ENCODE data around the gene IFNAR1.

DNA sequence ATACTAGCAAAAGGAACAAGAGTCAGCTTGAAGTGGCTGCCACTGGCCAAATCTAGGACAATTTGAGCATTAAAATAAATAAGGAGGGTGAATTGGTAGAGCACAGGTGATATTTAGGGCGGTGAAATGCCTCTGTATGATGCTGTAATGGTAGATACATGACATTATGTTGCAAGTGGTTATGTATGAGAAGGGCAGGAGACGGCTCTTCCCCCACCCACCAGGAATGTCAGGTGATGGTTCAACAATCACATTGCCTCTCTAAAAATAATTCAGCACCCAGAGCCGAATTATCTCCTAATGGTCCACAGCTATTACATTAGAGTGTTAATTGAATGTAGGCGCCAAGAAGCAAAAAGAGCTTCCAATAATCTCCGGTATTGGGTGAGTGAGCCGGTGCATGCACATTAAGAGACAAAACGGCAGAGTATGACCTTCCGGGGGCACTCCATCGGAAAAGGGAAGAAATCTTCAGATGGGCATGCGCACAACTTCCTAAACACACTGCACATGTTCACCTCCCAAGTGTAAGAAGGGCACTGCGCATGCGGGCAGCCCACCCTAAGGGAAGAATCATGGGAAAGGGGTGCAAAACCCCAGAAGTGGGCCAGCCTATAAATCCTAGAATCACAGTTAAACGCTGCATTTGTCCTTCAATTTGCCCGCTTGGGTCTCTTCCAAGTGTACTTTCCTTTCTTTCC lies 6.8 kb upstream of the IFNAR1 start:
- TF ChIP-seq, protein P1, sequence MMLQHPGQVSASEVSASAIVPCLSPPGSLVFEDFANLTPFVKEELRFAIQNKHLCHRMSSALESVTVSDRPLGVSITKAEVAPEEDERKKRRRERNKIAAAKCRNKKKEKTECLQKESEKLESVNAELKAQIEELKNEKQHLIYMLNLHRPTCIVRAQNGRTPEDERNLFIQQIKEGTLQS (IDR thresholded peaks at IDR 0.05) = no peak
- TF ChIP-seq POLR2A (IDR thresholded peaks at IDR 0.05; ENCODE audit: borderline replicate concordance, extremely low read depth, insufficient read depth, insufficient read length) = no peak
- TF ChIP-seq, protein P2, sequence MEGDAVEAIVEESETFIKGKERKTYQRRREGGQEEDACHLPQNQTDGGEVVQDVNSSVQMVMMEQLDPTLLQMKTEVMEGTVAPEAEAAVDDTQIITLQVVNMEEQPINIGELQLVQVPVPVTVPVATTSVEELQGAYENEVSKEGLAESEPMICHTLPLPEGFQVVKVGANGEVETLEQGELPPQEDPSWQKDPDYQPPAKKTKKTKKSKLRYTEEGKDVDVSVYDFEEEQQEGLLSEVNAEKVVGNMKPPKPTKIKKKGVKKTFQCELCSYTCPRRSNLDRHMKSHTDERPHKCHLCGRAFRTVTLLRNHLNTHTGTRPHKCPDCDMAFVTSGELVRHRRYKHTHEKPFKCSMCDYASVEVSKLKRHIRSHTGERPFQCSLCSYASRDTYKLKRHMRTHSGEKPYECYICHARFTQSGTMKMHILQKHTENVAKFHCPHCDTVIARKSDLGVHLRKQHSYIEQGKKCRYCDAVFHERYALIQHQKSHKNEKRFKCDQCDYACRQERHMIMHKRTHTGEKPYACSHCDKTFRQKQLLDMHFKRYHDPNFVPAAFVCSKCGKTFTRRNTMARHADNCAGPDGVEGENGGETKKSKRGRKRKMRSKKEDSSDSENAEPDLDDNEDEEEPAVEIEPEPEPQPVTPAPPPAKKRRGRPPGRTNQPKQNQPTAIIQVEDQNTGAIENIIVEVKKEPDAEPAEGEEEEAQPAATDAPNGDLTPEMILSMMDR (IDR thresholded peaks at IDR 0.05 in 2 of 3, conservative IDR thresholded peaks at IDR 0.05 in 1 of 3; ENCODE audit: borderline replicate concordance in 1 of 3, insufficient read depth in 1 of 3, low read depth in 2 of 3, low read length in 2 of 3) = no peak
- TF ChIP-seq POLR2AphosphoS5 (IDR thresholded peaks at IDR 0.05; ENCODE audit: low read depth, low read length) = no peak
- no peak for TF ChIP-seq EZH2 (IDR thresholded peaks at IDR 0.05)
- TF ChIP-seq RAD21 (IDR thresholded peaks at IDR 0.05; ENCODE audit: low read depth) = no peak
- TF ChIP-seq, protein P3, sequence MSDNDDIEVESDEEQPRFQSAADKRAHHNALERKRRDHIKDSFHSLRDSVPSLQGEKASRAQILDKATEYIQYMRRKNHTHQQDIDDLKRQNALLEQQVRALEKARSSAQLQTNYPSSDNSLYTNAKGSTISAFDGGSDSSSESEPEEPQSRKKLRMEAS (IDR thresholded peaks at IDR 0.05) = no peak
- no peak for TF ChIP-seq ZNF274 (IDR thresholded peaks at IDR 0.05; ENCODE audit: low read depth, low read length)
- no peak for TF ChIP-seq JUND (IDR thresholded peaks at IDR 0.05)
- no peak for TF ChIP-seq CBX3 (IDR thresholded peaks at IDR 0.05; ENCODE audit: low read depth)
- TF ChIP-seq SP1 (IDR thresholded peaks at IDR 0.05; ENCODE audit: low read depth) = no peak
- TF ChIP-seq SIN3A (IDR thresholded peaks at IDR 0.05; ENCODE audit: low read depth) = no peak
